Parathyroid adenoma (tissue), 2 donors: Measurements from ENCODE around the gene SPECC1L.

ENCODE experiments used
- H2AFZ ChIP-seq: fragments of 300-600 bp; sonication (generic); one replicate; pipeline ENCODE4 v1.7.0; 2017; ENCODE audit warnings: antibody characterized with exemption, mild to moderate bottlenecking
- H3K27ac ChIP-seq: fragments of 300-600 bp; sonication (generic); one replicate; pipeline ENCODE4 v1.7.0; 2017
- H3K27me3 ChIP-seq: fragments of 300-600 bp; sonication (generic); one replicate; pipeline ENCODE4 v1.7.0; 2017; ENCODE audit warnings: low read length; ENCODE audit not compliant: control insufficient read depth, insufficient read depth
- H3K36me3 ChIP-seq: fragments of 300-600 bp; sonication (generic); one replicate; pipeline ENCODE4 v1.7.0; 2017; ENCODE audit warnings: low read length; ENCODE audit not compliant: control insufficient read depth, insufficient read depth
- H3K4me1 ChIP-seq: fragments of 300-600 bp; sonication (generic); one replicate; pipeline ENCODE4 v1.7.0; 2017; ENCODE audit warnings: control low read depth
- H3K4me2 ChIP-seq: fragments of 300-600 bp; sonication (generic); one replicate; pipeline ENCODE4 v1.7.0; 2017; ENCODE audit warnings: low read length
- H3K4me3 ChIP-seq: fragments of 300-600 bp; sonication (generic); one replicate; pipeline ENCODE4 v1.7.0; 2017; ENCODE audit warnings: low read depth, low read length
- H3K79me2 ChIP-seq: fragments of 300-600 bp; sonication (generic); one replicate; pipeline ENCODE4 v1.7.0; 2017; ENCODE audit warnings: control low read depth
- H3K9ac ChIP-seq: fragments of 300-600 bp; sonication (generic); one replicate; pipeline ENCODE4 v1.7.0; 2017; ENCODE audit warnings: mild to moderate bottlenecking
- H3K9me3 ChIP-seq: fragments of 300-600 bp; sonication (generic); one replicate; pipeline ENCODE4 v1.7.0; 2017; ENCODE audit warnings: low read length; ENCODE audit not compliant: control insufficient read depth
- CTCF ChIP-seq: fragments of 300-600 bp; sonication (generic); IDR thresholded peaks from one replicate; pipeline ENCODE4 v1.7.0; 2017; ENCODE audit warnings: antibody characterized with exemption, mild to moderate bottlenecking
- donor health status: primary hyperparathyroidism.

SPECC1L gene

GRCh38 chr22:24326266-24326665 lies 55.6 kb downstream of the SPECC1L start:
- H3K9me3 ChIP-seq = no peaks in the 10 kb centered on the region
- H3K4me1 ChIP-seq = no peaks in the 10 kb centered on the region
- no peak for TF ChIP-seq CTCF
- no peak overlapping the region for H3K4me2 ChIP-seq
- H2AFZ ChIP-seq = no peak overlapping the region
- H3K27ac ChIP-seq = no peak overlapping the region
- no peaks in the 10 kb centered on the region for H3K79me2 ChIP-seq
- no peaks in the 10 kb centered on the region for H3K36me3 ChIP-seq
- H3K27me3 ChIP-seq = no peaks in the 10 kb centered on the region
- H3K9ac ChIP-seq = no peak overlapping the region
- no peak overlapping the region for H3K4me3 ChIP-seq

- Histone ChIP-seq H3K4me2 (no peak overlapping the region), H3K27ac (no peak overlapping the region), H3K4me3 (no peak overlapping the region), H3K9ac (no peak overlapping the region), H3K36me3 (no peaks in the 10 kb centered on the region), H3K4me1 (no peaks in the 10 kb centered on the region), H3K9me3 (no peaks in the 10 kb centered on the region), H2AFZ (no peak overlapping the region), H3K27me3 (no peaks in the 10 kb centered on the region), H3K79me2 (no peaks in the 10 kb centered on the region)
- no peak for TF ChIP-seq CTCF
Measured at GRCh38 chr22:24327832-24328231, 57.2 kb downstream of the SPECC1L start.

- H3K36me3 ChIP-seq = no peaks in the 10 kb centered on the region
Measured at GRCh38 chr22:24329453-24329852, 58.8 kb downstream of the SPECC1L start.

GRCh38 chr22:24330636-24331035 lies 60.0 kb downstream of the SPECC1L start:
- Histone ChIP-seq H3K36me3 (no peaks in the 10 kb centered on the region), H3K9me3 (no peaks in the 10 kb centered on the region), H3K27me3 (no peaks in the 10 kb centered on the region)

More at GRCh38 chr22:24329453-24329852, 58.8 kb downstream of the SPECC1L start:
- Histone ChIP-seq H3K4me3 (no peak overlapping the region), H3K79me2 (no peaks in the 10 kb centered on the region), H3K9ac (no peak overlapping the region), H3K4me2 (no peak overlapping the region), H3K27me3 (no peaks in the 10 kb centered on the region), H3K27ac (no peak overlapping the region), H3K9me3 (no peaks in the 10 kb centered on the region), H3K4me1 (no peaks in the 10 kb centered on the region), H2AFZ (no peak overlapping the region)
- TF ChIP-seq CTCF = no peak

More at GRCh38 chr22:24330636-24331035, 60.0 kb downstream of the SPECC1L start:
- no peak for TF ChIP-seq CTCF
- no peaks in the 10 kb centered on the region for H3K4me1 ChIP-seq
- no peaks in the 10 kb centered on the region for H3K79me2 ChIP-seq
- H3K27ac ChIP-seq = no peak overlapping the region
- no peak overlapping the region for H2AFZ ChIP-seq
- H3K4me2 ChIP-seq = no peak overlapping the region
- no peak overlapping the region for H3K9ac ChIP-seq
- H3K4me3 ChIP-seq = no peak overlapping the region
